HG03108 (cell line): Measurements from ENCODE around the gene SLC23A1.
"Not testable (repeated sequence)": the region's sequence is repeated elsewhere in the genome, so short reads cannot be mapped to it uniquely, and the experiment has no call there.

Experiments
- ATAC-seq: cut with Tn5 transposase; IDR thresholded peaks from one replicate; pipeline ENCODE4 v1.9.1; 2021; ENCODE audit warnings: moderate library complexity; ENCODE audit not compliant: unreplicated experiment

Gene SLC23A1

GRCh38 chr5:139383275-139383992, at the start of gene SLC23A1:
TSS of gene SLC23A1 (minus strand) at chr5:139383297. CDS start at chr5:139383253, 44 bp downstream.
- ATAC-seq: no peak

DNA sequence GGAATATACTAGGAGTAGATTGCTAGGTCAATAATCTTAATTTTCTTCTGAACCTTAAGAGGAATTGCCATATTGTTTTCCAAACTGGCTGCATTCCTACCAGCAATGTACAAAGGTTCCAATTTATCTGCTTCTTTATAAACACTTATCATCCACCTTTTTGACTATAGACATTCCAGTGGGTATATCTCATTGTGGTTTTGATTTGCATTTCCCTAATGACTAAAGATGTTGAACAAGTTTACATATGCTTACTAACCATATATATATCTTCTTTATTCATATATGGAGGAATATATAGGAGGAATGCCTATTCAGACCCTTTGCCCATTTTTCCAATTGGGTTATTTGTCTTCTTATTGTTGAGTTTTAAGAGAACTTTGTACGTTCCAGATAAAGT, 48.6 kb upstream of the SLC23A1 start:
- no peak for ATAC-seq

DNA sequence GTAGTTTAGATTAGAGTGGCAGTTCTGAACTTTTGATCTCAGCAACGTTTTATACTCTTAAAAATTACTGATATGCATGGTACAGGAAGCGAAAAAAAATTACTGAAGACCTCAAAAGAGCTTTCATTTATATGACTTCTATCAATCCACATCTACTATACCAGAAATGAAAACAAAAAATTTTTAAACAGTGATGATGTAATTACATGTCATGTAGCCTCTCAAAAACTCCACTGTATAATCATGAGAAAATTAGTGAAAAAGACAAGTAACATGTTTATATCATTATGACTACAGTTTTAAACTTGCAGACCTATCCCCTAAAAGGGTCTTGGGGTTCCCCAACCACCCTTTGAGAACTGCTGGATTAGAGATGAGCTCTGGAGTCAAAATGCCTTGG, 46.9 kb upstream of the SLC23A1 start:
- ATAC-seq: no peak

- no peak for ATAC-seq
These were observed 43.2 kb upstream of the SLC23A1 start for GRCh38 chr5:139426203-139426885.

DNA sequence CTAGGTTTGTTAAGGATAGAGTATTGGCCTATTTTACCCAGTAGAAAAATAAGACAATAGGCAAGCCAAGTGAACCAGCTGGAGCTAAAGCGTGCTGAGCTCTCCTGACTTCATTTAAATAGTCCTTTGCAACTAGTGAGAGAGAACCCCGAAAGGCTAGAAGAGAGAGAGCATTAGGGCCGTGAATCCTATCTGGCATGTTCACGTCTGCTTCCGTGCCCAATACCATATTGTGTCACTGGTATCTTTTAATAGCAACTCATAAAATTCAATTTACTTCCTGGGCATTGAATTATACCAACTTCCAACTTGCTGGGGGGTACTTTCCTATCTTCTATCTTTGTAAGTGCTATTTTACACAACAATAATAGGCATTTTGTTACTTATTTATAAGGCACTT, 42.4 kb upstream of the SLC23A1 start:
- ATAC-seq: no peak

GRCh38 chr5:139422307-139422893, 39.3 kb upstream of the SLC23A1 start:
- ATAC-seq: no peak

DNA sequence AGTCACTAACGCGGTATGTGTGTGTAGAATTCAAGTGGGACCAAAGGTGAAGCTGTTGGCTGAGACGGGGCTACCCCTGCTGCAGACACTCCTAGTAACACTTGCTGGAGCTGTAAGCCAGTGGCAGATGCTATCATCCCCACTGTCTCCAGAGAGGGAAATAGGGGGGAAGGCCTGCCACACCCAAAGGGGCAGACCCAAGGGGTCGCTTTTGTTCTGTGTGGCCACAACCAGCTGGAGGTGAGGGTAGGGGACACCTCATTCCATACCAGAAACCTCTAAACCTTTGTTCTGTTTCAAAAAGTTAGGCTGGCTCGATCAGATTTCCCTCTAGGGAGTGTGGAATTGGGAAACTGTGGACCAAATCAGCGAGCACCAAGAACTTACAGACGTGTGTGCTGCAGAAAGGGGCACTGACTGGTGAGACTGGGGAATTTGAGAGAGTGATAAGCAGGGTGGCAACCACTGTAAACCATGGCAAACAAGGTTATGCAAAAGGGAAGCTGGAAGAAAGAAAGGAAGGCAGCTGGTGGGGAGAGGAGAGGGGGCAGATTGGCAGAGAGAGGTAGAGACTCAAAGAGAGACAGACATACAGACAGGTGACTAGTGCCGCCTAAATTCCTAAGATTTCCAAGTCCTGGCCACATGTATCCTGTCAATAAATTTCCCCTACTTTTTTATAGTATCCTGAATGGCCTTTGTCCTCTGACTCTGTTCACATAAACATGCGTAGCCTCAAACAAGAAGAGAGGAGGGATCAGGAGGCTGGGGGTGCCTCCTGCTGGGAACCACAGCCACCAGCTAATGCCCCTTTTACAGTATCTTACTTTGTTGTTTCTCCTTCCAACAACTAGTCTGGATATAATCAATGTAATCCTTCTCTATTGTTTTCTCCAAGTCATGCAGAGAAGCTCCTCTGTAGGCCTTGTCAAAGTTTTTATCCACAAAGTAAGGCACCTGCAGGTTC, 36.4 kb upstream of the SLC23A1 start:
- ATAC-seq: no peak

DNA sequence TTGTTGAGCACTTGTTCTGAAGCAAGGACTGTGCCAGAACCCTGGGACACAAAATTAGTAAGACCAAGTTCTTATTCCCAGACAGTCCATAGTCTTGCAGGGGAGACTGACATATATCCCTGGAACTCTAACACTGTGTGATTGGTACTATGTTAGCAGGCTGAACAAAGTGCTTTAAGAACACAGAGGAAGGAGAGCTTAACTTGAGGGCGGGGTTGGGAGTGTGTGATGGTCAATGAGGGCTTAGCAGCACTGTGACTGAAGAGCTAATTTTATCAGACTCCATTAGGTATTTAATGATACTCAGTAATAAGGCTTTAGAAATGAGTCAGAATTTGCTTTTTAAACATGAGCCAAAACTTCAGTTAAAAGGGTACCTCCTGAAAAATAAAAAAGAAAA, 35.7 kb upstream of the SLC23A1 start:
- ATAC-seq: no peak

DNA sequence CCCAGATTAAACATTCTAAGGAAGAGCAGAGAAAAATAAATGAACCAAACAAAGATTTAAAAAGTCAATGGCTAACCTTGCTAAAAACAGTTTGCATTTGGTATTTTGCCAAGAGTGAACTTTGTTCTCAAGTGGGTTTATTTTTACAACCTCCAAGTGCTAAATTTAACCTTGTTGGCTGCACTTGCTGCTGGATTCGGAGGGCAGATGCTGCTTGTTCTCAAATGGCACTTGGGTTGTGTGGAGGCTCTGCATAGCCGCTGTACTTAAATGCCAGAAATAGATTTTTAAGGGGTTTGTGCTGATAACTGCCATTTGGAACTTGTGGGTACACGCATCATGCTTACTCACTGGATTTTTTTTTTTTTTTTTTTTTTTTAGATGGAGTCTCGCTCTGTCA, 34.1 kb upstream of the SLC23A1 start:
- no peak for ATAC-seq

DNA sequence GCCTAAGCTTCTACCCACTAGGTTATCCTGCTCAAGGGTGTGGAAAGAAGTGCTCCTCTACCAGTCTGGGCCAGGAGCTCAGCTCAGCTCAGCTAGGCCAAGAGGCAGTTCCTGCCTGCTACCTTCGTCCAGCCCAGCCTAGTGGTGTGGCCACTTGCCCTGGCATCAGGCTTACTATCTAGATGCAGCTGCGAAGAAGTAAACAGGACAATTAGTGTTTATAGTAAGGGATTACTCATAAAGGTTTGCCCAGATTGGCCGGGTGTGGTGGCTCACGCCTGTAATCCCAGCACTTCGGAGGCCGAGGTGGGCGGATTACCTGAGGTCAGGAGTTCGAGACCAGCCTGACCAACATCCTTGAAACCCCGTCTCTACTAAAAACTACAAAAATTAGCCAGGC, 33.6 kb upstream of the SLC23A1 start:
- no peak for ATAC-seq

DNA sequence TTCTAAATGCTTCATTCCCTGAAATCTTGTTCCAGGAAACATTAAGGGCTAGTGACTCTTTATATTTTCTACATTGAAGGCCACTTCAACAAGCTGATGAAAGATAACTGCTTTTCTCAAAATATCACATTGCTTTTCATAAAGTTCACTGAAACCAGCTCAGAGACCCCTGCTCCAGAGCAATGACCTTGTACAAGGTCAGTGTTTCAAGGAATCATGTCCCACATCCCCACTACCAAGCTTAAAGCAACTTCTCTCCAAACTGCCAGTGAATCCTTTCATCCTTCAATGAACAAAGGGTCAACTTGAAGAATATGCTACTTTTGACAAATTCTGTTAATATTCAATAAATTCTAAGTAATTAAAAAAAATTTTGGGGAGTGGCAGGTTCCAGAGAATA, 32.8 kb upstream of the SLC23A1 start:
- ATAC-seq: no peak

DNA sequence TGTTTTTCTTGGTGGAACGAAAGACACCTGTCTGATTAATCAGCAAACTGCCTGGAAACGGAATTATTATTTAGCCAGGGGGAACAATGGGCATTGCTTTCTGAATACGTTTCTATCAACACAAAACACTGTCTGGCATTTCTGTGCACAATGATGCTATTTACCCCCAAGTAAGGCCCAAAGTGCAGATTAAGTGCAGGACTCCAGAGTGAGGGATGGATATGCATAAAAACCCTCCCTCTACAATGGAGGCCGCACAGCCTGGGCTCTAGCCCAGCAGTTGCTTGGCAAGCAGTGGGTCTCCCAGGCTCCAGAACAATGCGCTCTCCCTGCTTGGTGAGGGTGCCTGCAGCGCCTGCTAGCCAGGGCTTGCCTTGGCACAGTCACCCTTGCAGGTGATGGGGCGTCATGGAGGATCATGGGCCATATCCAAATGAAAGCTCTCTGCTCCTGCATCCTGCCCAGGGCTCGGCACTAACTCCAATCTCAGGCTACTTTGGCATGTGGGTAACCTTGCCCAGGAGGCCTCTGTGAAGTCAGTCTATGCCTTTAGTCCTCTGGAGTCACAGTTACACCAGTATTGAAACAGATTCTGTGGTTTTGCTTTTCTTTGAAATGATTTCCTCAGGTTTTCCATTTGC, 32.2 kb upstream of the SLC23A1 start:
- ATAC-seq: no peak

- ATAC-seq: no peak
These were observed 31.6 kb upstream of the SLC23A1 start for GRCh38 chr5:139414581-139415130.

DNA sequence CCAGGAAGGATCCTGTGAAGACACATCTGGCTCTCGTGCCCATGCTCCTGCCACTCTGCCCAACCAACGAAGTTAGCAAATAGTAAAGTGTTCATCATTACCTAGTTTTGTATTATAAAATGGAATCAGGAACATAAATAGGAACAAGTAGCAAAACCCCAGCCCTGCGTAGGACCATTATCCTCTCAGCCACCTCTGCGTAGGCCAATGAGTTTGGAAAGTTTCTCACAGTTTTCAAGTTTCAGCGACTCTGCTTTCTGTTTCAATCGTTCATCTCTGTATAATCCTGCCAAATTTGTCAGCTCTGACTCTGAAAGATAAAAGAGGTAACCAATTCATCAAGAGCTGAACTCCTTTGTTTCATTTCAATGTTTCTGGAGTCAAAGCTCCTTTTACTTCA, 30.9 kb upstream of the SLC23A1 start:
- ATAC-seq: no peak

GRCh38 chr5:139413153-139413552, 30.1 kb upstream of the SLC23A1 start:
- no peak for ATAC-seq

DNA sequence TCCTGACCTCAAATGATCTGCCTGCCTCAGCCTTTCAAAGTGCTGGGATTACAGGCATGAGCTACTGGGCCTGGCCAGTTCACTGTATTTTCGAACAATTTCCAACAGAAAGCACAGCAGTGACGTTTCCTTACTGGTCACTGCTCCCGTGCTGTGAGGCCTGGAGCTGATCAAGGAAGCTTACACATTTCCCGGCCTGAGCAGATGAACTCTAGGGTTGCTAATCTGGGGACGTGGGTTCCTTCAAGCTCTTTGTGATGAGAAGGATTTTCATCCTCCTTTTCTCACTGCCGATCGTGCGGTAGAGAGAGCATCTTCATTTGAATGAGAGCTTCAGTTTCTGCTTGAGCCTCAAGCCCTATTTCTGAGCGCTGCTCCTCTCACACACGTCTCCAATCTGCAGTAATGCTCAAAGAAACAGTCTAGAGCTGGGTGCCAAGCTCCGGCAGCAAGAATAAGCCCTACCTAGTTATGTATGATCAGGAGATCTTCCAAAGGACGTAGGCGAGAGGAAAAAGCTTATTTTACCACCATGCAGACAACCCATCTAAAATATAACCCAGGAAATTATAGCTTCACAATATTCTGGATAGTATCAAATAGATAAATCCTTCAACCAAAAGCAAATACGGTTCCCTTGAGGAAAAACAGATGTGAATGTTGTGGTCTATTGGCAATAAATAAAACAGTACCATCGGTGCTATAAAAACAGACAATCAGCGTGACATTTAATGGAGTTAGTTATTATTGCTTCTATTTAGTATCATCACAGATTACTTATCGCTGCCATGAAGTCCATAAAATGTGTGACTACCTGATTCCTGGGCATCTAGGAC, 28.1 kb upstream of the SLC23A1 start:
- no peak for ATAC-seq

GRCh38 chr5:139410121-139410992, 27.3 kb upstream of the SLC23A1 start:
- no peak for ATAC-seq

DNA sequence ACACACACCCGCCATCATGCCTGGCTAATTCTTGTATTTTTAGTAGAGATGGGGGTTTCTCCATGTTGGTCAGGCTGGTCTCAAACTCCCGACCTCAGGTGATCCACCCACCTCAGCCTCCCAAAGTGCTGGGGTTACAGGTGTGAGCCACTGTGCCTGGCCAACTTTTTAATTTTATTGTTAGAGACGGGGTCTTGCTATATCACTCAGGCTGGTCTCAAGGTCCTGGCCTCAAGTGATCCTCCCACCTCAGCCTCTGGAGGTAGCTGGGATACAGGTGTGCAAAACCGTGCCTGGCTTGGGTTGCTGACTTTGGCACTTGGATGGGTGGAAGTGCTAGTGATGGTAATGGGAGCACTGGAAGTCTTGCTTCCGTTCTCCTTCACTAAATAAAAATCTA, 26.0 kb upstream of the SLC23A1 start:
- ATAC-seq: not testable (repeated sequence)
